ENCODE results near the gene MRPL4.

MRPL4 gene

DNA sequence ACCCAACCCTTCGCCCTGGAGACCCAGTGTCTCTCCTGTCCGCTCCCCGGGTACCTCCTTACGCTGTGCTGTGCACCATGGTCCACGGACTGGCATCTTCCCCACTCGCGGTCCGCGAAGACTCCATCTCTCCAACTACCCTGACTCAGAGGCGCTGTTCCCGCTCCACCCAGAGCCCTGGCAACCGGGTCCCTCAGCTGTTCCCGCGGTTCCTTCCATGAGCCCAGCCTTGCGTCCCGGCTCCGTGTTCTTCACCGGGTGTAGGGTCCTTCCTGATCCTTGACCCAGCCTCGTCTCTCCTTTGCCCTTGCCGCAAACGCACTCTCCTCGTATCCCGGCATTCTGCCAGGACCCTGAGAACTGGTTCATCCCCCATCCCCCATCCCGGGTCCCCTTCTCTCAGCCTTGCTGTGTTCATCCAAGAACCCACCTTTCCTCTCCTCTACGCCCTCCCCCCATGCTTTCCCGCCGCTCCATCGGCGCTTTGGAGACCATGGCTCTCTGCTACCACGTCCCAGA is 38.4 kb downstream of the MRPL4 start:
- DNase-seq: no peak

DNA sequence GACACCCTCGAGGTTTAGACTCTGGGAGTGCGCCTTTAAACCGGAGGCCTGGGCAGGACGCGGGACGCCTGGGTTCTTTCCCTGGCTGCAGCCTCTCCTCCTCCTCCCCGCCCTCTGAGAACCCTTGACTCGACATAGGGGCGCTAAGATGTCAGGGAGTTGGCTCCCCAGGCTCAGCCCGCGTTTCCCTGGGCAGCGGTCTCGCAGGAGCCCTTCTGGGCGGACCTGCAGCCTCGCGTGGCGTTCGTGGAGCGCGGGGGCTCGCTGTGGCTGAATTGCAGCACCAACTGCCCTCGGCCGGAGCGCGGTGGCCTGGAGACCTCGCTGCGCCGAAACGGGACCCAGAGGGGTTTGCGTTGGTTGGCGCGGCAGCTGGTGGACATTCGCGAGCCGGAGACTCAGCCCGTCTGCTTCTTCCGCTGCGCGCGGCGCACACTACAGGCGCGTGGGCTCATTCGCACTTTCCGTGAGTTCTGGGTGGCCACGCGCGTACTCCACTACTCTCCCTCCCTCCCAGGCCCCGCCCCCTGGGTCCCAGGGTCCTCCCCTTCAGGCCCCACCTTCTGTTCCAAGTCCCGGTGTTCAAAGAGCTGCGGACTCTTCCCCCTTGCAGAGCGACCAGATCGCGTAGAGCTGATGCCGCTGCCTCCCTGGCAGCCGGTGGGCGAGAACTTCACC is 39.0 kb downstream of the MRPL4 start:
- DNase-seq: peak; percentile 70

DNA sequence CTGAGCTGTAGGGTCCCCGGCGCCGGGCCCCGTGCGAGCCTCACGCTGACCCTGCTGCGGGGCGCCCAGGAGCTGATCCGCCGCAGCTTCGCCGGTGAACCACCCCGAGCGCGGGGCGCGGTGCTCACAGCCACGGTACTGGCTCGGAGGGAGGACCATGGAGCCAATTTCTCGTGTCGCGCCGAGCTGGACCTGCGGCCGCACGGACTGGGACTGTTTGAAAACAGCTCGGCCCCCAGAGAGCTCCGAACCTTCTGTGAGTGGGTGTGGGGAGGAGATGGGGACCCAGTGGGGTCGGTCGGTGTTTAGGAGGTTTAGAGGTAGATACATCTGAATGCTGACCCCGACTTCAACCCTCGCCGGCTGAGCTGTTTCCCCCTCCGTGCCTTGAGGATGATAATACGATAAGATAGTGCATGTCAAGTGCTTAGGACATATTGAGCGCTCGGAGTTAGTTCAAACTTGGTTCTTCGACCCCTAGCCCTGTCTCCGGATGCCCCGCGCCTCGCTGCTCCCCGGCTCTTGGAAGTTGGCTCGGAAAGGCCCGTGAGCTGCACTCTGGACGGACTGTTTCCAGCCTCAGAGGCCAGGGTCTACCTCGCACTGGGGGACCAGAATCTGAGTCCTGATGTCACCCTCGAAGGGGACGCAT is 39.7 kb downstream of the MRPL4 start:
- DNase-seq: no peak

DNA sequence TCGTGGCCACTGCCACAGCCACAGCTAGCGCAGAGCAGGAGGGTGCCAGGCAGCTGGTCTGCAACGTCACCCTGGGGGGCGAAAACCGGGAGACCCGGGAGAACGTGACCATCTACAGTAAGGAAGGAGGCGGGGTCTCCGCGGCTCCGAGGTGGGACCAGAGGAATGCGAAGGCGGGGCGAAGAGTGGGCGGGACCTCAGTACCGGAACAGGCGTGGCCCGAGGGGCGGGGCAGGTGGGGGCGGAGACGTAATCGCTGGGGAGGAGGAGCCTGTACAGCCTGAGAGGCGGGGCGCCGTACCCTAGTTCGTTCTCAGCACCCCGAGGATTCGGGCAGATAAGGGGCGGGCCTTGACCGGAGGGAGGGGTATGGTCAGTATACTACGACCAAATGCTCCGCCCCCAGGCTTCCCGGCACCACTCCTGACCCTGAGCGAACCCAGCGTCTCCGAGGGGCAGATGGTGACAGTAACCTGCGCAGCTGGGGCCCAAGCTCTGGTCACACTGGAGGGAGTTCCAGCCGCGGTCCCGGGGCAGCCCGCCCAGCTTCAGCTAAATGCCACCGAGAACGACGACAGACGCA is 40.3 kb downstream of the MRPL4 start:
- peak; percentile 78 for DNase-seq

DNA sequence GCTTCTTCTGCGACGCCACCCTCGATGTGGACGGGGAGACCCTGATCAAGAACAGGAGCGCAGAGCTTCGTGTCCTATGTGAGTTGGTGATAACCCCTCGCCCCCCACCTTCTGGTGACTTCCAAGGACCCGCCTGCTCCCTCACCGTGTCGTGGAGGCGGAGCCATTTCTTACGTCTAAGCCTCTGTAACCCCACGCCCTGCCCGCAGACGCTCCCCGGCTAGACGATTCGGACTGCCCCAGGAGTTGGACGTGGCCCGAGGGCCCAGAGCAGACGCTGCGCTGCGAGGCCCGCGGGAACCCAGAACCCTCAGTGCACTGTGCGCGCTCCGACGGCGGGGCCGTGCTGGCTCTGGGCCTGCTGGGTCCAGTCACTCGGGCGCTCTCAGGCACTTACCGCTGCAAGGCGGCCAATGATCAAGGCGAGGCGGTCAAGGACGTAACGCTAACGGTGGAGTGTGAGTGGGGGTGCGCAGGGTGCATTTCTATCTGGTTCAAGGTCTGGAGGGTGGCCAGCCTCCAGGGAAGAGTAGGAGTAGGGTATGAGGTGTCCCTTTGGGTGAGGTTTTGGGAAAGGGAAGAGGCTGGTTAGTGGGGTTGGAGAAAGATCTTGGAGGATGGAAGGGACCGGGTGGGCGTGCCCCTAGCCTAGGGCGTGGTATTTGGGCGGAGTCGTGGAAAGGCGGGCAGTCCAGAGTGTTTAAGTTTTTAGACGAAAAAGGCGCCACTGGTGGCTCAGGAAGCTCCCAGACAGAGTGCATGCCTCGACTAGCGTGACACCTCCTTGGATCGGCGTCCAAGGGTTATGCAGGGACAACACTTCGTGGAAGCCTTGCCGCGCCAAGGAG is 41.0 kb downstream of the MRPL4 start:
- DNase-seq: no peak

DNA sequence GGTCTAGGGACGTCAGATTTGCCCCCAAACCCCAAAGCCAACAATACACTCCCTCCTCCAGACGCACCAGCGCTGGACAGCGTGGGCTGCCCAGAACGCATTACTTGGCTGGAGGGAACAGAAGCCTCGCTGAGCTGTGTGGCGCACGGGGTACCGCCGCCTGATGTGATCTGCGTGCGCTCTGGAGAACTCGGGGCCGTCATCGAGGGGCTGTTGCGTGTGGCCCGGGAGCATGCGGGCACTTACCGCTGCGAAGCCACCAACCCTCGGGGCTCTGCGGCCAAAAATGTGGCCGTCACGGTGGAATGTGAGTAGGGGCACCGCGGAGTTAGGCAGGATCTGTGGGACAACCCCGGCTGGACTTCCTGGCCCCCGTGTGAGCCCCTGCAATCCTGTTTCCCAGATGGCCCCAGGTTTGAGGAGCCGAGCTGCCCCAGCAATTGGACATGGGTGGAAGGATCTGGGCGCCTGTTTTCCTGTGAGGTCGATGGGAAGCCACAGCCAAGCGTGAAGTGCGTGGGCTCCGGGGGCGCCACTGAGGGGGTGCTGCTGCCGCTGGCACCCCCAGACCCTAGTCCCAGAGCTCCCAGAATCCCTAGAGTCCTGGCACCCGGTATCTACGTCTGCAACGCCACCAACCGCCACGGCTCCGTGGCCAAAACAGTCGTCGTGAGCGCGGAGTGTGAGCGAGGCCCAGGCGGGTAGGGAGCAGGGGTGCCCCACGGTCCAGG is 41.8 kb downstream of the MRPL4 start:
- no peak for DNase-seq

DNA sequence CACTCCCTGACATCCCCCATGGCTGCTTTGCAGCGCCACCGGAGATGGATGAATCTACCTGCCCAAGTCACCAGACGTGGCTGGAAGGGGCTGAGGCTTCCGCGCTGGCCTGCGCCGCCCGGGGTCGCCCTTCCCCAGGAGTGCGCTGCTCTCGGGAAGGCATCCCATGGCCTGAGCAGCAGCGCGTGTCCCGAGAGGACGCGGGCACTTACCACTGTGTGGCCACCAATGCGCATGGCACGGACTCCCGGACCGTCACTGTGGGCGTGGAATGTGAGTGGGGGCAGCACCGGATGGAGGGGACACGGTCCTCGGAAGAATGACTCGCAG is 42.3 kb downstream of the MRPL4 start:
- DNase-seq: no peak

DNA sequence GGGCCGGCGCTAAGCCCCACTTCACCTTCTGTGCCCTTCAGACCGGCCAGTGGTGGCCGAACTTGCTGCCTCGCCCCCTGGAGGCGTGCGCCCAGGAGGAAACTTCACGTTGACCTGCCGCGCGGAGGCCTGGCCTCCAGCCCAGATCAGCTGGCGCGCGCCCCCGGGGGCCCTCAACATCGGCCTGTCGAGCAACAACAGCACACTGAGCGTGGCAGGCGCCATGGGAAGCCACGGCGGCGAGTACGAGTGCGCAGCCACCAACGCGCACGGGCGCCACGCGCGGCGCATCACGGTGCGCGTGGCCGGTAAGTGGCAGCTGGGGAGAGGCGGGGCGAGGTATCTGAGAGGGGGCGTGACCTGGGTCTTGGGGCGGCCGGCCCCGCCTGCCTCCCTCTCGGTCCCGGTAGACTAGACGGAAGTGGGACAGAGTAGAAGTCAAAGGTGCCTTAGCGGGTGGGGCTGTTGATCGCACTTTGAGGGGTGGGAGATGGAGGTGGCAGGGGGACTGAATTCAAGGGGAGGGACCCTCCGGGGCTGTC is 43.4 kb downstream of the MRPL4 start:
- DNase-seq: peak; percentile 85

DNA sequence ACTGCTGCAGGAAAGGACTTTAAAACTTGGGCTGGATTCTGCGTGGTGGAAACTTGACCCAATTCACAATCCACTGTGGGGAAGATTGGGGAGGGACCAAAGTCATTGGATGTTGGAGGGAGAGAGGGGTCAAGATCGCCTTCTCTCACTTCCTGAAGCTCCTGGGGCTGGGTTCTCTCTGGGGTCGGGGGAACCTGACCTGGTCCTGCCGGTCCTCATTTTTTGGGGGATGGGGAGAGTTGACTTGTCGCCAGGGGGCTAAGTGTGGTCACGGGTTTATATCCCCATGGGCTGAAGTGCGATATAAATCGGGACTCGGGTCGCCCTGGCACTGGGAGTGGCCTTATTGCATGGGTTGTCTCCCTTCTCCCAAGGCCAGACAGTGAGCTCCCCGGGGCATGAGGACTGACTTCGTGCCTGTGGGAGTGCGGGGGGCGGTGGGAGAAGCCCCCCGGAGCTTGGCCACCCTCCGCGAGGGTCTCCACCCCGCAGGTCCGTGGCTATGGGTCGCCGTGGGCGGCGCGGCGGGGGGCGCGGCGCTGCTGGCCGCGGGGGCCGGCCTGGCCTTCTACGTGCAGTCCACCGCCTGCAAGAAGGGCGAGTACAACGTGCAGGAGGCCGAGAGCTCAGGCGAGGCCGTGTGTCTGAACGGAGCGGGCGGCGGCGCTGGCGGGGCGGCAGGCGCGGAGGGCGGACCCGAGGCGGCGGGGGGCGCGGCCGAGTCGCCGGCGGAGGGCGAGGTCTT is 44.0 kb downstream of the MRPL4 start:
- DNase-seq: no peak

DNA sequence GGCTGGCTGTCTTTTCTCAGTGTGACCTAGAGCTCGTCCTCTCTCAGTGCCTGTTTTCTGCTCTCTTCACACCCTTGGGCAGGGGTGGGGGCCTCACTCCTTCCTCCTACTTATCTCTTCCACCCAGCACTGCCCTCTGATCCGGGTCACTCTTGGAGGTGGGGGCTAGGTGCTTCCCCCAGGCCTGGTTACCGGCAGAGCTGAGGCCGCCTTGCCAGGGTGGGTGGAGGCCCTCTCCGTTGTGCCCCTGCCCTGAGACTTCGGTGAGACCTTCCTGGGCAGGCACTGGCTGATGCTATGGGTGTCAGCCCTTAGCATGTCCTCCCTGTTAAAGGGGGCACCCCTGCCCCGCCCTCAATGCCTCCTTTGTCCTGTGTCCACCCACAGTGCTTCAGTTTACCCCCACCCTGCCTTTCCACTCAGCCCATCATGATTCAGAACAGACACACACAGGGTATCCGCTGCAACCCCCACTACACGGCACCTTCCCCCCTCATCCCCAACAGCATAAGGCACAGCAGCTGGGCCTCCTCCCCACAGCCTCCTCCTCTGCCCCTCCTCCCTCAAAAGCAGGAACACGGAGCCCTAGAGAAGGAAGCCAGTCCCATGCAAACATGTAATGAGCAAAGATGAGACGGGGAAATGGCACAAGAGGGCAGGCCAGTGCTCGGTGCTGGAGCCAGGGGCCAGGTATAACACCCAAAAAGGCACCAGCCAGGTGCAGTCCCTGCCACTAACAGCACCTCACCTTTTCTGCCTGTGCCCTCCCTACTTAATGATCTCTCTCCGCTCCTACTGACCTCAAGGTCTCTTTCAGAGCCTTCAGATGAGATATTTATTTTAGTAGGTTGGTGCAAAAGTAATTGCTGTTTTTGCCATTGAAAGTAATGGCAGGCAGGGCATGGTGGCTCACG is 47.8 kb downstream of the MRPL4 start:
- DNase-seq: no peak

DNA sequence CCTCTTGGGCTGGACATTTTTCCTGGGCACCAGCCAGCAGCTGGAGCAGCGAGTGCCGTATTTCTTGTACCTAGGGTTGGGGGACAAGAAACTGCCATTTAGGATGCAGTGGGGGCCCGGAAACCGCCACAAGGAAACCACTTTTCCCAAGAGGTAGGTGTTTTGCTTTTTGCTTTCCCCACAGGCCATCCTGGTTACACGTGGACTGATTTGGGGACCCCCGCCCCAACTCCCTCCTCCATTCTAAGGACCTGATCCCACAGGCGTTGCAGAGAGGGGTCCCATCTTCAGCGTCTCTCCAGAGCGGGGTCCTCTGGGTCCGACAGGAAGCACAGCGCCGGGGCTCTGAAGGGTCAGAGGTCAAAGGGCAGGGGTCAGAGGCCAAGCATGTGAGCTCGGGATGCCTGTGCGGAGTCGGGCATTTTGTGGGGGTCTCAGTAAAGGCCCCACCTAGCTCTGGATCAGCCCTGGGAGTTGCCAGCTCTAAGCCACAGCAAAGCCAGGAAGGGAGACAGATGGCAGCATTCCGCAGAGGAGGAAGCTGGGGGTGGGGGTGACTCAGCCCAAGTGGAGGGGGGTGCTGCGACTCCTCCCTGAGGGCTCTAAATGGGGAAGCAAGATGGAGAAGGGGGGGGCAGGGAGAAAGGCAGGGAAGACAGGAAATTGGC is 53.3 kb downstream of the MRPL4 start:
- no peak for DNase-seq

DNA sequence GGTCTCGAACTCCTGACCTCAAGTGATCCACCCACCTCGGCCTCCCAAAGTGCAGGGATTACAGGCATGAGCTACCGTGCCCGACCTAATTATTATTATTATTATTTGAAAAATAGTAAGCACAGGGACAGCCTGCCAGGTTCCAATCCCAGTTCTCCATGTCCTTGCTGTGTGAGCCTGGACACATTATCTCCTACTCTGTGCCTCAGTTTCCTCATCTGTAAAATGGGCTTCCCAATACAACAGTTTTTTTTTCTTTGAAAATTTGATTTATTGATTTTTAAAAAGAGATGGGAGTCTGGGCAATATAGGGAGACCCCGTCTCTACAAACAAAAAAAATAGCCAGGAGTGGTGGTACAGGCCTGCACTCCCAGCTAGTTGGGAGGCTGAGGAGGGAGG is 54.3 kb downstream of the MRPL4 start:
- no peak for DNase-seq

DNA sequence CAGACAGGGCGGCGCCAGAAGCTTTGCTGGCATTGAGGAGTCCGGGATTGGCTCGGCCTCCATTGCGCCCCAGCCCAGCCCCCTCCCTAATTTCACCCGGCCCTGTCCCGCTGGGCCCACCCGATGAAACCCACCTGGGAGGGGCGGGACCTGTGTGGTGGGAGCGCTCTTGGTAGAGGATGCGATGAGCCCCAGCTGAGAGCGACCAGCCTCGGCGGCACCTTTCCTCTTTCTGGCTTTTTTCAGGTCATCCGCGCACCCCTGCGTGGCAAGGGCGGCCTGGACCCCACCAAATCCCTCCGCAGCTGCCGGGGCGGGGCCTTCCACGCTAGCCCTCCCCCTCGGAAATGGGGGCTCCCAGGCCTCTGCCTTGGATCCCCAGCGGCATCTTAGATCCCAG is 57.4 kb downstream of the MRPL4 start, which contains the start of gene ZGLP1:
TSS of gene ZGLP1 (minus strand) at position 393 of the 400 bp plus-strand sequence.
- DNase-seq: no peak

Data from CD4-positive, alpha-beta T cell treated with Interleukin-17A for 1 hour (primary cell).